Measurements from ENCODE around the gene PPP4C. TPM values are rescaled to one million over a fixed set of nuclear protein-coding genes. Genes with fewer than 3 reads are reported as not detected.
A peak's percentile ranks its signal among the peaks of the same experiment; 100 is the strongest.

PPP4C gene
- total RNA-seq, 1 experiment from 2014 or later = 246 TPM

DNA sequence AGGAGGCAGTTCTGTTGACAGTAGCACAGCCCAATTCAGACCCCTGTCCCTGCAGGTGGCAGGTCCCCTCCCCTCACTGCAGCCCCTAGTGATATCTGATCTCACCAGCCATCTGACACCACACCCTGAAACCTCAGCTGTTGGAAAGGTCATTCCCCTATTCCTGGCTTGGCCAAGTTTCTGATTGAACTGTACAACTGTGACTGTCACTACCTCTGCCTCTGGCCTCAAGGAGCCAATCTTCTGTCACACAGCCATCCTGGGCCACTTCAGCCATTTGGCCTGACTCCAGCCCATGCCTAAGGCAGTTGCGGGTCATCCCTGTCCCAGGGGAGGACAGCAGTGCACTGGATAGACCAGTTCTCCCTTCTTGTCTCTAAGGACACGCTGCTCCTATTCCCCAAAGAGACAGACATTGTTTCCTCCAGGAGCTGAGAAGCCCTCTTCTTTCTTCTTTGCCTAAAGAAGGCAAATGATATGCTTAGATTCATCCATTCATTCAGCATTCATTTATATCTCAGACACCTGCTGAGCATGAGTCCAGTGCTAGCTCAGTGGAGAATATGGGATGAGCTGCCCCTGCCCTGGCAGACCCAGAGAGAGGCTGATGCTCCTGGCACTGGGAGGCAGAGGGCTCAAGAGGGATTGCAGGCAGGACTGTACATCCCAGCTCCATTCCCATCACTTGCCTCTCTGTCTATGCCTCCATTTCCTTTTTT, 14.8 kb upstream of the PPP4C start:
- Histone ChIP-seq H3K27ac (peak overlapping the region; percentile 9; the same call in 1 of the 2 replicates), H3F3A (ENCODE audit: insufficient read depth, low read depth) (peaks cover 61% of the 10 kb centered on the region), H3K4me3 (no peak overlapping the region), H3K9me2 (ENCODE audit: insufficient read depth) (no peaks in the 10 kb centered on the region), H3K36me3 (ENCODE audit: low read depth) (no peaks in the 10 kb centered on the region), H3K27me3 (ENCODE audit: insufficient read depth, low read depth) (no peaks in the 10 kb centered on the region), H3K4me2 (peak overlapping the region; percentile 22), H3K9me3 (ENCODE audit: insufficient read depth, low read depth) (no peaks in the 10 kb centered on the region), H3K79me2 (ENCODE audit: low read depth) (peaks cover 32% of the 10 kb centered on the region), H4K20me1 (ENCODE audit: insufficient read depth) (peaks cover under 1% of the 10 kb centered on the region; the same call in 1 of the 2 replicates), H2AFZ (no peak overlapping the region), H3K4me1 (replicated peaks; ENCODE audit: insufficient read depth) (peaks cover 36% of the 10 kb centered on the region)
- ChIA-PET POLR2A (ENCODE audit: unreplicated experiment) (no interaction called here), CTCF (interaction anchor here (0.6 to 0.7 kb wide), 3 partner anchors 14 to 30 kb away, joined by 5 to 17 read pairs (median 11); partner anchors contain the start of gene TBX6)
- DNase-seq = peak; percentile 83 to 86
- BruUV-seq (replicated peaks) = no TSS peak
- intact Hi-C loops (cut with micrococcal nuclease; ENCODE audit: unreplicated experiment) = no loop called here
- TF ChIP-seq, protein P1, sequence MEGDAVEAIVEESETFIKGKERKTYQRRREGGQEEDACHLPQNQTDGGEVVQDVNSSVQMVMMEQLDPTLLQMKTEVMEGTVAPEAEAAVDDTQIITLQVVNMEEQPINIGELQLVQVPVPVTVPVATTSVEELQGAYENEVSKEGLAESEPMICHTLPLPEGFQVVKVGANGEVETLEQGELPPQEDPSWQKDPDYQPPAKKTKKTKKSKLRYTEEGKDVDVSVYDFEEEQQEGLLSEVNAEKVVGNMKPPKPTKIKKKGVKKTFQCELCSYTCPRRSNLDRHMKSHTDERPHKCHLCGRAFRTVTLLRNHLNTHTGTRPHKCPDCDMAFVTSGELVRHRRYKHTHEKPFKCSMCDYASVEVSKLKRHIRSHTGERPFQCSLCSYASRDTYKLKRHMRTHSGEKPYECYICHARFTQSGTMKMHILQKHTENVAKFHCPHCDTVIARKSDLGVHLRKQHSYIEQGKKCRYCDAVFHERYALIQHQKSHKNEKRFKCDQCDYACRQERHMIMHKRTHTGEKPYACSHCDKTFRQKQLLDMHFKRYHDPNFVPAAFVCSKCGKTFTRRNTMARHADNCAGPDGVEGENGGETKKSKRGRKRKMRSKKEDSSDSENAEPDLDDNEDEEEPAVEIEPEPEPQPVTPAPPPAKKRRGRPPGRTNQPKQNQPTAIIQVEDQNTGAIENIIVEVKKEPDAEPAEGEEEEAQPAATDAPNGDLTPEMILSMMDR (conservative IDR thresholded peaks at IDR 0.05) = no peak
- no peak for TF ChIP-seq EZH2 (IDR thresholded peaks at IDR 0.05; ENCODE audit: low read depth)

DNA sequence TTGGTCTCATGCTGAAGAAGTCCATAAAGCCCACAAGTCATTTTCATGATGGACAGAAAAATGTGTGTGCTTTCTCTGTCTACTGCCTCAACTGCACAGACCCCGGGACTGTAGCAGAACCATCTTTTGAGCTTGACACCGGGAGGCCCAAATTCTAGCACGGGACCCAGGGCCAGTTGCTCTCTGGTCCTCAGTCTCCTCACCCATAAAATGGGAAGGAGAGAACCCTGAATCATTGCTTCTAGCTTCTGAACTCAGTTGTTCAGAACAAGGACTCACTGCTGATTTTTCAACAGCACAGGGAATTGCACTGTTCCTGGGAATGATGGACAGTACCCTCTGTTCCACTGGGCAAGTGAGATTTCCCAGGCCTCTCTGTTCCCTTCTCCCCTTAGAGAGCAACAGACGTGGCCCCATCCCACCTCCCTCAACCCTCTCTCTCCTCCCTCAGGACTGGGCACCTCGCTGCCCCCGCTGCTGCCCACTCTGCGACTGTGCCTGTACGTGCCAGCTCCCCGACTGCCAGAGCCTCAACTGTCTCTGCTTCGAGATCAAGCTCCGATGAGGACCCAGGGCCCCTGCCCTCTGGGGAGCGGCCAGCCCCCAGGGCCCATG, 12.4 kb upstream of the PPP4C start:
- Histone ChIP-seq H3K4me3 (peak overlapping the region; percentile 94), H3K27me3 (ENCODE audit: insufficient read depth, low read depth) (no peaks in the 10 kb centered on the region), H3K9me2 (ENCODE audit: insufficient read depth) (no peaks in the 10 kb centered on the region), H3F3A (ENCODE audit: insufficient read depth, low read depth) (peaks cover 72% of the 10 kb centered on the region), H3K9me3 (ENCODE audit: insufficient read depth, low read depth) (no peaks in the 10 kb centered on the region), H3K79me2 (ENCODE audit: low read depth) (peaks cover 56% of the 10 kb centered on the region), H3K4me1 (replicated peaks; ENCODE audit: insufficient read depth) (peaks cover 51% of the 10 kb centered on the region), H3K36me3 (ENCODE audit: low read depth) (peaks cover 18% of the 10 kb centered on the region), H3K4me2 (peak overlapping the region; percentile 78), H4K20me1 (ENCODE audit: insufficient read depth) (peaks cover 24% of the 10 kb centered on the region), H3K27ac (peak overlapping the region; percentile 92), H2AFZ (peak overlapping the region; percentile 71; the same call in 1 of the 2 replicates)
- intact Hi-C loops (cut with micrococcal nuclease; ENCODE audit: unreplicated experiment) = no loop called here
- TF ChIP-seq, protein P1 (conservative IDR thresholded peaks at IDR 0.05) = no peak
- TF ChIP-seq EZH2 (IDR thresholded peaks at IDR 0.05; ENCODE audit: low read depth) = no peak
- ChIA-PET CTCF (interaction anchor here (0.6 to 0.7 kb wide), 3 partner anchors 394 to 1188 kb away, joined by 3 to 4 read pairs (median 3); no protein-coding TSS in a partner anchor), POLR2A (ENCODE audit: unreplicated experiment) (interaction anchor here (0.7 to 1.0 kb wide), 2 partner anchors 23 to 28 kb away, joined by 3 to 5 read pairs; partner anchors contain the start of gene TBX6)
- BruUV-seq (replicated peaks) = no TSS peak
- no peak for DNase-seq

DNA sequence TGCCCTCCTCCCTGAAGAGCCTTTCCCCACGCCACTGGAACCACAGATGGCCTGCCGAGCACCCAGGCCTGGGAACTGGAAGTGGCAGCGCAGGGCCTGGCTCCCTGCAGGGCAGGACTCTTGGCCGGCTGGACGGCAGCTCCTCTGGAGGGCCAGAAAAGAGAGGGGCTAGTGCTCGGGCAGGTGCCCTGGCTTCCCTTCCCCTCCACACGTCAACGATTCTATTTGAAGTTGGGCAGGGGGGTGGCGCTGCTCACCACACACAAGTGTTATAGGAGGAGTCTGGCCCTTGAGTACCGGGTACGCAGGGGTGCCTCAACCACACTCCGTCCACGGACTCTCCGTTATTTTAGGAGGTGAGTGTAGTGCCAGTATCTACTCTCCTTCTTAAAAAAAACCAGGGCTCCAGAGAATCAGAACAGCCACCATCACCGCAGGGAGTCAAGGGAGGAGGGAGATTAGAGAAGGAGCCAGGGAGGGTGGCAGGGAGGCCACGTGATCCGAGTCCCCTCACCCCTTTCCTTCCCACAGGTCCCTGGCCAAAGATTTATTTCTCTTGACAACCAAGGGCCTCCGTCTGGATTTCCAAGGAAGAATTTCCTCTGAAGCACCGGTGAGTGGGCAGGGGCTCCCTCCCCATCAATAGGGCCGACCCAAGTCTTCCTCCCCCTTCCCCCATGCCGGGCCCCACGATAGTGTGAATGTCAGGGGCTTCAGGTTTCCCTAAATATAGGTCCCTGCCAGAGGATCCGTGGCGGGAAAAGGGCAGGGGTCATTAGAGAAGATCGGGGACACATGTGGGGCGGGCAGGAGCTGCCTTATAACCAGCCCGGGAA, 11.7 kb upstream of the PPP4C start:
- BruUV-seq (replicated peaks) = no TSS peak

More for the DNA sequence above, 11.7 kb upstream of the PPP4C start:
- peaks cover 55% of the 10 kb centered on the region for H3K4me1 ChIP-seq (replicated peaks; ENCODE audit: insufficient read depth)
- H3K79me2 ChIP-seq (ENCODE audit: low read depth) = peaks cover 63% of the 10 kb centered on the region
- H3K4me3 ChIP-seq = peak overlapping the region; percentile 94
- TF ChIP-seq EZH2 (IDR thresholded peaks at IDR 0.05; ENCODE audit: low read depth) = no peak
- TF ChIP-seq, protein P1 (conservative IDR thresholded peaks at IDR 0.05) = peak; percentile 53; the same call in 1 of the 2 replicates
- peak; percentile 62 to 64 for DNase-seq
- peaks cover 31% of the 10 kb centered on the region for H4K20me1 ChIP-seq (ENCODE audit: insufficient read depth)
- POLR2A ChIA-PET (ENCODE audit: unreplicated experiment) = interaction anchor here (0.6 to 1.0 kb wide), 2 partner anchors 9 to 28 kb away, joined by 3 to 19 read pairs; partner anchors contain the start of gene TBX6
- H3K27me3 ChIP-seq (ENCODE audit: insufficient read depth, low read depth) = no peaks in the 10 kb centered on the region
- H3F3A ChIP-seq (ENCODE audit: insufficient read depth, low read depth) = peaks cover 79% of the 10 kb centered on the region
- H3K4me2 ChIP-seq = peak overlapping the region; percentile 78
- H3K9me3 ChIP-seq (ENCODE audit: insufficient read depth, low read depth) = no peaks in the 10 kb centered on the region
- peak overlapping the region; percentile 71 for H2AFZ ChIP-seq
- intact Hi-C loops (cut with micrococcal nuclease; ENCODE audit: unreplicated experiment) = loop anchor here (1.0 to 2.0 kb wide), 2 partner anchors 11 to 291 kb away; partner anchors contain the start of gene CD2BP2
- no peaks in the 10 kb centered on the region for H3K9me2 ChIP-seq (ENCODE audit: insufficient read depth)
- H3K36me3 ChIP-seq (ENCODE audit: low read depth) = peaks cover 24% of the 10 kb centered on the region
- CTCF ChIA-PET = interaction anchor here (0.6 to 1.5 kb wide), 4 partner anchors 9 to 1188 kb away, joined by 3 to 4 read pairs (median 4); no protein-coding TSS in a partner anchor
- peak overlapping the region; percentile 92 for H3K27ac ChIP-seq

Data from PC-9 (cell line).